Measurements from ENCODE around the gene UTP15.

The UTP15 gene, protein sequence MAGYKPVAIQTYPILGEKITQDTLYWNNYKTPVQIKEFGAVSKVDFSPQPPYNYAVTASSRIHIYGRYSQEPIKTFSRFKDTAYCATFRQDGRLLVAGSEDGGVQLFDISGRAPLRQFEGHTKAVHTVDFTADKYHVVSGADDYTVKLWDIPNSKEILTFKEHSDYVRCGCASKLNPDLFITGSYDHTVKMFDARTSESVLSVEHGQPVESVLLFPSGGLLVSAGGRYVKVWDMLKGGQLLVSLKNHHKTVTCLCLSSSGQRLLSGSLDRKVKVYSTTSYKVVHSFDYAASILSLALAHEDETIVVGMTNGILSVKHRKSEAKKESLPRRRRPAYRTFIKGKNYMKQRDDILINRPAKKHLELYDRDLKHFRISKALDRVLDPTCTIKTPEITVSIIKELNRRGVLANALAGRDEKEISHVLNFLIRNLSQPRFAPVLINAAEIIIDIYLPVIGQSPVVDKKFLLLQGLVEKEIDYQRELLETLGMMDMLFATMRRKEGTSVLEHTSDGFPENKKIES

DNA sequence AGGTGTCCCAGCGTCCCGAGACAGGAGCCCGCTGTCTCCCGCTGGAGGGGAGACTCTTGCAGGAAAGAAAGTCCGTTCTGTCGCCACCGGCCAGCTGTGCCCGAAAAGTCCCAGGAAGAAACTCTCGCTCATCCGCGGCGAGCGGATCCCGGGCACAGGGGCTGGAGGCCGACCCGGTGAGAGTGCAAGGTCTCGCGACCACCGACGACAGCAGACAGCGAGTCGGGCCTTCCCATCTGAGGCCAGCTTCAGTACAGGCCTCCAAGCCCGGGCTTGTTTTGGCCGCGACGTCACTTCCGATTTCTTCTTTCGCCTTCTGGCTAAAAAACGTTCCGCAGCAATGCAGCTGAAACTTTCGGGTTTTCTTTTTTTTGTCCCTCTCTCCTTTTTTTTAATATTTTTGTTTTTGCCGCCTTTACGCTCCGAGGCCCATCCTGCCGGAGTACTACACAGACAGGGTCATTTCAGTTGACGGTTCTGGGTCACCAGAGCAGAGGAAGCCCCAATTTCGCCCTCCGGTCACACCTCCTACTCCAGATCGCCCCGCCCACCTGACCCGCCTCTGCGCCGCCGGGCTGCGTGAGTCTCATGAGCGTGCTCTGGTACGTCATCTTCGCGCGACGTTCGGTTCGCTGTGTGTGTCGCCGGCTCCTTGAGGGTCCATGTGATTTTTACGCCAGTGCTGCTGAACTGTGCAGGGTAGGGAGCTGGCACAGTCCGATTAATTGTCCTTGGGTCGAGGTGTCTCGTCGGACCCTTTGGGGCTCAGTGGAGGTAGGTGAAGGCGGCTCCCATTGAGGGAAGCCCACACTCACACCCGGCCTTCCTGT, at the start of gene UTP15, which contains the start of gene ANKRA2:
TSS of gene UTP15 (plus strand) at position 605 of the 830 bp plus-strand sequence. CDS start 1,602 bp downstream, outside the sequence.
TSS of gene ANKRA2 (minus strand) at position 501 of the 830 bp plus-strand sequence. CDS start 2,758 bp downstream, outside the sequence.
- DNase-seq (ENCODE audit: low read depth, low spot score) = peak; percentile 84
- H3K4me3 ChIP-seq (ENCODE audit: low read depth, low read length) = peak within 1 kb of the TSS; percentile 97
- ChIA-PET POLR2A (interaction anchor here (0.7 to 1.4 kb wide), 2 partner anchors 257 to 347 kb away, joined by 3 to 4 read pairs; no protein-coding TSS in a partner anchor), CTCF (interaction anchor here (0.8 to 3.7 kb wide), 7 partner anchors 16 to 228 kb away, joined by 3 to 18 read pairs (median 3); no protein-coding TSS in a partner anchor)
- TF ChIP-seq, protein P1, sequence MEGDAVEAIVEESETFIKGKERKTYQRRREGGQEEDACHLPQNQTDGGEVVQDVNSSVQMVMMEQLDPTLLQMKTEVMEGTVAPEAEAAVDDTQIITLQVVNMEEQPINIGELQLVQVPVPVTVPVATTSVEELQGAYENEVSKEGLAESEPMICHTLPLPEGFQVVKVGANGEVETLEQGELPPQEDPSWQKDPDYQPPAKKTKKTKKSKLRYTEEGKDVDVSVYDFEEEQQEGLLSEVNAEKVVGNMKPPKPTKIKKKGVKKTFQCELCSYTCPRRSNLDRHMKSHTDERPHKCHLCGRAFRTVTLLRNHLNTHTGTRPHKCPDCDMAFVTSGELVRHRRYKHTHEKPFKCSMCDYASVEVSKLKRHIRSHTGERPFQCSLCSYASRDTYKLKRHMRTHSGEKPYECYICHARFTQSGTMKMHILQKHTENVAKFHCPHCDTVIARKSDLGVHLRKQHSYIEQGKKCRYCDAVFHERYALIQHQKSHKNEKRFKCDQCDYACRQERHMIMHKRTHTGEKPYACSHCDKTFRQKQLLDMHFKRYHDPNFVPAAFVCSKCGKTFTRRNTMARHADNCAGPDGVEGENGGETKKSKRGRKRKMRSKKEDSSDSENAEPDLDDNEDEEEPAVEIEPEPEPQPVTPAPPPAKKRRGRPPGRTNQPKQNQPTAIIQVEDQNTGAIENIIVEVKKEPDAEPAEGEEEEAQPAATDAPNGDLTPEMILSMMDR (IDR thresholded peaks at IDR 0.05; ENCODE audit: insufficient read depth, low read length, missing control alignments) = no peak

DNA sequence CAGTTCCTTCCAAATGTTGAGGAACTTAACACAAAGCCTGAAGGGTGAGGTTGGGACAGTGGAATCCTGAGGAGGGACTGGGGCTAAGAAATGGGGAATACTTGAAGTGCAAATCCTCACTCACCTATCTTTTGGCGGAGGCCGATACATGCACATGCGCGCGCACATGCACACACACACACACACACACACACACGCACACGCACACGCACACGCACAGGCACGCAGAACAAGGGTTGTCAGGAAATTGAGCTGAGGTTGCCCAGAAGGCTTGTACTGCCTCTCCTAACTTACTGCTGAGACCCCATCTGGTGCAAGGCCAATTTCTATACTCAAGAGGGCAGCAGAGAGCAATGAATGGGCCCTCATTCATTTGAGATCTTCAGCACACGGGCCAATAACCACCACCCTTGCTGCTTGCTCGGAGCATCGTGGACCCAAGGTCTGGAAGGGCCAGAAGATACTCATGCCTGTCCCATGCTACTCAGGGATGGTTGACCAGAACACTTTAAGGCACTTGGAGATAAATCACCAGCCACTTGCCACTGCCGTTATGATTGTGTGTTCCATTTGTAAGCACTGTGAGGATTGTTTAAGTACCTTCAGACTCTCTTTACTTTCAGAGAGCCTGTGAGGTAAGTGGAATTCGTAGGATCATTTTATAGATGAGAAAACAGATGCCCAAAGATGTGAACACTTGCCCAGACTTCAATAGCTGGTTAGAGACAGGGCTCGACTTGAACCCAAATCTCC, 45.8 kb upstream of the UTP15 start:
- no peak for DNase-seq (ENCODE audit: low read depth, low spot score)
- no peak overlapping the region; the same call in 1 of the 2 replicates for H3K4me3 ChIP-seq (ENCODE audit: low read depth, low read length)
- TF ChIP-seq, protein P1 (IDR thresholded peaks at IDR 0.05; ENCODE audit: insufficient read depth, low read length, missing control alignments) = peak; percentile 87
- CTCF ChIA-PET = interaction anchor here (0.7 to 11.0 kb wide), 18 partner anchors 10 to 291 kb away, joined by 3 to 205 read pairs (median 5); no protein-coding TSS in a partner anchor
- POLR2A ChIA-PET = no interaction called here

DNA sequence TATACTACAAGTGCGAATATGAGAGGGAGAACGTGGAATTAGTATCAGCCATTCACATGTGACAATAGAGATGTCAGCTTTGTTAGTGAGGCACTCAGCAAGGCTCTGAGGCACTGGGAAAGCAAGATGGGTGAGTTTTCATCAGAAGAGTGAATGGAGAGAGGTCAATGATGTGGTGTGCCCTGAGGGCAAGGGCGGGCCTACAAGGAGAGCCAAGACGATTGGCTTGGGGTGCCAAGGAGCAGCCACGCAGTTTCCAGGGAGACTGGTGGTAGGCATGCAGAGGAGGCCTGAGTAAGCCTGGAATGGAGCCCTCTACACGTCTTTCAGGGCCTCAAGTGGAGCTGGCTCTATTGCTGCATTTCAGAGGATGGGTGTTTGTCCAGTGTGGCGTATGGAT, 42.6 kb upstream of the UTP15 start:
- ChIA-PET POLR2A (no interaction called here), CTCF (interaction anchor here (1.6 to 11.0 kb wide), 7 partner anchors 7 to 307 kb away, joined by 4 to 205 read pairs (median 9); no protein-coding TSS in a partner anchor)
- DNase-seq (ENCODE audit: low read depth, low spot score) = no peak
- H3K4me3 ChIP-seq (ENCODE audit: low read depth, low read length) = no peak overlapping the region
- TF ChIP-seq, protein P1 (IDR thresholded peaks at IDR 0.05; ENCODE audit: insufficient read depth, low read length, missing control alignments) = no peak

DNA sequence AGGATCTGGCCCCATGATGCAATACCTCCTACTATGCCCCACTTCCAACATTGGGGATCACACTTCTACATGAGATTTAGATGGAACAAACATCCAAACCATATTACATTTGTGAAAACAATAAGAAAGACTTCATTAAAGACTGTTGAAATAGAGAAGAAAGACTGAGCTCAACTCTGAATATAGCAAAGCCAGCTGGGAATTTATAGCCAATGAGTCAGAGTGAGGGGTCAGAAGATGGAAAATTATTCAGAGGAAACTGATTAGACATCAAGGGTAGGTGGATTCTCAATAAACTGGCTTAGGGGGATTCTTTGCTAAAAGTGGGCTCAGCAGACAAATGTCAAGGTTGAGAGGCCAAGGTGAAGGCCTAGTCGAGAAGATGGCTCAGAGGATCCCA, 41.7 kb upstream of the UTP15 start:
- DNase-seq (ENCODE audit: low read depth, low spot score) = no peak
- TF ChIP-seq, protein P1 (IDR thresholded peaks at IDR 0.05; ENCODE audit: insufficient read depth, low read length, missing control alignments) = no peak
- CTCF ChIA-PET = interaction anchor here (0.7 to 11.0 kb wide), 4 partner anchors 14 to 308 kb away, joined by 3 to 205 read pairs (median 5); no protein-coding TSS in a partner anchor
- H3K4me3 ChIP-seq (ENCODE audit: low read depth, low read length) = no peak overlapping the region
- POLR2A ChIA-PET = no interaction called here

DNA sequence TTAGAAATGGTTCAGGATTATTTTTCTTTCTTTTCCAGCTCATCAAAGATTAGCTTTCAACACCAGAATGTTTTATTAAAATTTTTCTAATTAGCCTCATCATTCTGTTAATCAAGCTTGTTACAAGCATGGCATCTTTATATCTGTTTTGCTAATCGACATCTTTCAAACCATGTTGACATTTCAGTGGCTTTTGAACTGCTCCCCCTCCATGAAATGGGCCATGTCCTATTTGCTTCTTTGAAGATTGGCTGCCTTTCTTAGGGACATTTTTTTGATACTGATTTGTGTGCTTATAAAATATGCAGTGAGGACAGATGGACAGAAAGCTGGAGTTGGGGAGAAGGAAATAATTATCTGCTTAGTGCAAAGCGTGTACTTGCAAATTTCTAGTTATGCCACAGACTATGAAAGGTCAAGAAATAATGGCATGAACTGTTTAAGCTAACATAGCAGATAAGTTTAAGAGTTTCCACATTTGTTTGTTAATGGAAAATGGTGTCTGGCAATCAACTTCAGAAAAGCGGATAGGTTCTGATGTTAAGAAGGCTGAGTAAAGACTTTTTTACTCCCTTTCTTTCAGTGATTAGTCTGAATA, 39.8 kb upstream of the UTP15 start:
- TF ChIP-seq, protein P1 (IDR thresholded peaks at IDR 0.05; ENCODE audit: insufficient read depth, low read length, missing control alignments) = no peak
- H3K4me3 ChIP-seq (ENCODE audit: low read depth, low read length) = no peak overlapping the region
- DNase-seq (ENCODE audit: low read depth, low spot score) = no peak
- ChIA-PET POLR2A (no interaction called here), CTCF (interaction anchor here (1.0 to 4.0 kb wide), 3 partner anchors 8 to 267 kb away, joined by 4 to 54 read pairs (median 4); no protein-coding TSS in a partner anchor)
